Neural cell (in vitro differentiated cells): Measurements from ENCODE around the gene JHY. TPM values are rescaled to one million over a fixed set of nuclear protein-coding genes. Genes with fewer than 3 reads are reported as not detected.

ENCODE experiments used
- H2AFZ ChIP-seq: fragments of 200-600, 300-800 bp; sonication (generic), shearing (Covaris generic); 2 replicates; pipeline ENCODE4 v1.6.0; 2014; ENCODE audit warnings: low read depth, mild to moderate bottlenecking, antibody characterized with exemption, low read length, moderate library complexity
- H3F3A ChIP-seq: fragments of 200-600 bp; shearing (Covaris generic); 2 replicates; pipeline ENCODE4 v1.6.1; 2016; ENCODE audit warnings: mild to moderate bottlenecking, moderate library complexity, mixed read lengths, antibody characterized with exemption, low read length; ENCODE audit not compliant: insufficient read depth, poor library complexity, severe bottlenecking
- H3K27ac ChIP-seq: fragments of 200-600, 300-800 bp; sonication (generic), shearing (Covaris generic); 2 replicates; pipeline ENCODE4 v1.5.1; 2014; ENCODE audit warnings: mild to moderate bottlenecking, low read length, moderate library complexity
- H3K27me3 ChIP-seq: fragments of 300-800, 200-600 bp; sonication (generic), shearing (Covaris generic); 2 replicates; pipeline ENCODE4 v1.6.0; 2014; ENCODE audit warnings: mild to moderate bottlenecking, low read depth, low read length, moderate library complexity; ENCODE audit not compliant: insufficient read depth
- H3K36me3 ChIP-seq: fragments of 300-800, 200-600 bp; sonication (generic), shearing (Covaris generic); 2 replicates; pipeline ENCODE4 v1.5.1; 2014; ENCODE audit warnings: mild to moderate bottlenecking, antibody characterized with exemption, low read length, moderate library complexity; ENCODE audit not compliant: insufficient read depth
- H3K4me2 ChIP-seq: fragments of 300-800, 200-600 bp; sonication (generic), shearing (Covaris generic); 2 replicates; pipeline ENCODE4 v1.6.0; 2014; ENCODE audit warnings: mild to moderate bottlenecking, low read length
- H3K4me3 ChIP-seq: fragments of 300-800, 200-600 bp; sonication (generic), shearing (Covaris generic); 2 replicates; pipeline ENCODE4 v1.5.1; 2014; ENCODE audit warnings: mild to moderate bottlenecking, low read length, moderate library complexity
- H3K79me2 ChIP-seq: fragments of 200-600 bp; shearing (Covaris generic); replicated peaks from 2 replicates; pipeline ENCODE4 v1.6.0; 2014; ENCODE audit warnings: mild to moderate bottlenecking, low read length, moderate library complexity; ENCODE audit not compliant: insufficient read depth
- H3K9ac ChIP-seq: fragments of 300-800, 200-600 bp; sonication (generic), shearing (Covaris generic); 2 replicates; pipeline ENCODE4 v1.6.1; 2016; ENCODE audit warnings: mild to moderate bottlenecking, low read length, mixed read lengths
- H3K9me2 ChIP-seq: fragments of 200-600 bp; shearing (Covaris generic); 2 replicates; pipeline ENCODE4 v1.6.1; 2016; ENCODE audit warnings: mild to moderate bottlenecking, low read length, mixed read lengths; ENCODE audit not compliant: insufficient read depth
- H3K9me3 ChIP-seq: fragments of 200-600, 300-800 bp; sonication (generic), shearing (Covaris generic); 2 replicates; pipeline ENCODE4 v1.6.1; 2016; ENCODE audit warnings: mild to moderate bottlenecking, mixed run types, low read length, moderate library complexity, mixed read lengths
- H4K20me1 ChIP-seq: fragments of 200-600 bp; shearing (Covaris generic); 2 replicates; pipeline ENCODE4 v1.6.1; 2016; ENCODE audit warnings: mild to moderate bottlenecking, mixed run types; ENCODE audit not compliant: insufficient read depth
- EP300 ChIP-seq: fragments of 450-650 bp; conservative IDR thresholded peaks from 2 replicates; pipeline ENCODE4 v1.6.1; 2014; ENCODE audit warnings: antibody characterized with exemption, mild to moderate bottlenecking, moderate library complexity; ENCODE audit not compliant: poor library complexity, severe bottlenecking
- EZH2 ChIP-seq: fragments of 200-600, 300-800 bp; shearing (Covaris generic), sonication (generic); IDR thresholded peaks from 2 replicates; pipeline ENCODE4 v1.6.1; 2014; ENCODE audit warnings: antibody characterized with exemption, low read length, borderline replicate concordance, mild to moderate bottlenecking; ENCODE audit not compliant: insufficient read depth, poor library complexity, severe bottlenecking
- MXI1 ChIP-seq: fragments of 450-650 bp; conservative IDR thresholded peaks from 2 replicates; pipeline ENCODE4 v1.6.1; 2014; ENCODE audit warnings: antibody characterized with exemption, mild to moderate bottlenecking; ENCODE audit not compliant: poor library complexity, severe bottlenecking
- POLR2AphosphoS5 ChIP-seq: IDR thresholded peaks from 2 replicates; pipeline ENCODE4 v1.6.1; 2012
- RAD21 ChIP-seq: fragments of 450-650 bp; conservative IDR thresholded peaks from 2 replicates; pipeline ENCODE4 v1.6.1; 2014; ENCODE audit warnings: antibody characterized with exemption, mild to moderate bottlenecking, moderate library complexity
- REST ChIP-seq: IDR thresholded peaks from 2 replicates; pipeline ENCODE4 v1.6.1; 2012; ENCODE audit warnings: borderline replicate concordance
- SMC3 ChIP-seq: fragments of 450-650 bp; conservative IDR thresholded peaks from 2 replicates; pipeline ENCODE4 v1.6.1; 2014; ENCODE audit warnings: antibody characterized with exemption, mild to moderate bottlenecking, moderate library complexity; ENCODE audit not compliant: poor library complexity
- TAF1 ChIP-seq: IDR thresholded peaks from 2 replicates; pipeline ENCODE4 v1.6.1; 2012; ENCODE audit warnings: low read depth
- polyA plus RNA-seq: library from polyadenylated mRNA; depleted of rRNA; stranded (reverse); fragments of >200 nt; gene quantifications from 2 replicates; pipeline ENCODE4 v1.2.3, GENCODE V29; 2014
- TF ChIP-seq, protein P1 (sequence below): fragments of 450-650 bp; IDR thresholded peaks from 2 replicates; pipeline ENCODE4 v1.5.1; 2014; ENCODE audit warnings: antibody characterized with exemption, mild to moderate bottlenecking, moderate library complexity; ENCODE audit not compliant: poor library complexity, severe bottlenecking

Gene JHY
- polyA plus RNA-seq, 1 donor from 2014 or later: 0.37 TPM

GRCh38 chr11:122853261-122853660, 29.3 kb upstream of the JHY start:
- Histone ChIP-seq H3K9me3 (no peaks in the 10 kb centered on the region), H3K27ac (no peak overlapping the region), H3K36me3 (no peaks in the 10 kb centered on the region), H3K27me3 (no peaks in the 10 kb centered on the region), H3K4me3 (no peak overlapping the region), H2AFZ (no peak overlapping the region), H3K4me2 (no peak overlapping the region), H3K79me2 (no peaks in the 10 kb centered on the region), H3K9ac (no peak overlapping the region), H3K9me2 (no peaks in the 10 kb centered on the region), H3F3A (no peaks in the 10 kb centered on the region), H4K20me1 (no peaks in the 10 kb centered on the region)
- TF ChIP-seq POLR2AphosphoS5 (no peak), MXI1 (no peak), REST (no peak), TAF1 (no peak), EP300 (no peak), RAD21 (no peak), SMC3 (no peak), EZH2 (no peak)
- TF ChIP-seq, protein P1, sequence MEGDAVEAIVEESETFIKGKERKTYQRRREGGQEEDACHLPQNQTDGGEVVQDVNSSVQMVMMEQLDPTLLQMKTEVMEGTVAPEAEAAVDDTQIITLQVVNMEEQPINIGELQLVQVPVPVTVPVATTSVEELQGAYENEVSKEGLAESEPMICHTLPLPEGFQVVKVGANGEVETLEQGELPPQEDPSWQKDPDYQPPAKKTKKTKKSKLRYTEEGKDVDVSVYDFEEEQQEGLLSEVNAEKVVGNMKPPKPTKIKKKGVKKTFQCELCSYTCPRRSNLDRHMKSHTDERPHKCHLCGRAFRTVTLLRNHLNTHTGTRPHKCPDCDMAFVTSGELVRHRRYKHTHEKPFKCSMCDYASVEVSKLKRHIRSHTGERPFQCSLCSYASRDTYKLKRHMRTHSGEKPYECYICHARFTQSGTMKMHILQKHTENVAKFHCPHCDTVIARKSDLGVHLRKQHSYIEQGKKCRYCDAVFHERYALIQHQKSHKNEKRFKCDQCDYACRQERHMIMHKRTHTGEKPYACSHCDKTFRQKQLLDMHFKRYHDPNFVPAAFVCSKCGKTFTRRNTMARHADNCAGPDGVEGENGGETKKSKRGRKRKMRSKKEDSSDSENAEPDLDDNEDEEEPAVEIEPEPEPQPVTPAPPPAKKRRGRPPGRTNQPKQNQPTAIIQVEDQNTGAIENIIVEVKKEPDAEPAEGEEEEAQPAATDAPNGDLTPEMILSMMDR: no peak

- Histone ChIP-seq H3K9me3 (no peaks in the 10 kb centered on the region), H3K36me3 (no peaks in the 10 kb centered on the region), H3K79me2 (no peaks in the 10 kb centered on the region), H3K9me2 (no peaks in the 10 kb centered on the region), H2AFZ (peak overlapping the region; percentile 87), H3K4me2 (no peak overlapping the region), H3F3A (no peaks in the 10 kb centered on the region), H3K27ac (peak overlapping the region; percentile 24), H3K4me3 (no peak overlapping the region), H3K27me3 (no peaks in the 10 kb centered on the region), H4K20me1 (no peaks in the 10 kb centered on the region), H3K9ac (no peak overlapping the region)
- TF ChIP-seq MXI1 (no peak), EP300 (no peak), TAF1 (no peak), RAD21 (peak; percentile 91), POLR2AphosphoS5 (no peak), EZH2 (no peak), REST (peak; percentile 72), SMC3 (peak; percentile 92)
- TF ChIP-seq, protein P1: peak; percentile 92
Observed at GRCh38 chr11:122853971-122854446, 28.6 kb upstream of the JHY start.
